CD8-positive, alpha-beta memory T cell (primary cell): ENCODE data around the gene SLC16A7. TPM values are rescaled to one million over a fixed set of nuclear protein-coding genes. Genes with fewer than 3 reads are reported as not detected.
A peak's percentile ranks its signal among the peaks of the same experiment; 100 is the strongest.

Source experiments
- CTCF ChIA-PET: fragments of 350-600 bp; sonication (Branson Sonifier 250); formaldehyde crosslinking; loops from one replicate; lab custom pipeline; 2021; ENCODE audit warnings: antibody characterized with exemption; lab: Charles Lee
- POLR2A ChIA-PET: fragments of 350-600 bp; sonication (Branson Sonifier 250); formaldehyde crosslinking; loops from one replicate; lab custom pipeline; 2021; ENCODE audit warnings: antibody characterized with exemption; lab: Charles Lee
- DNase-seq, 5 donors: peaks; one replicate each; pipeline versions ENCODE4 v3.0.0 to v3.0.0-alpha.2; 2020 to 2022; ENCODE audit warnings: mixed read lengths in 1 of 5
- H3K27ac ChIP-seq: one replicate; pipeline ENCODE4 v1.7.0; 2013; ENCODE audit warnings: low read depth, mild to moderate bottlenecking, low read length, moderate library complexity
- H3K27me3 ChIP-seq: 2 replicates; pipeline ENCODE4 v1.7.0; 2013; ENCODE audit warnings: low read length, mild to moderate bottlenecking; ENCODE audit not compliant: insufficient read depth, poor library complexity, severe bottlenecking
- H3K36me3 ChIP-seq: 2 replicates; pipeline ENCODE4 v1.7.0; 2013; ENCODE audit warnings: mild to moderate bottlenecking, low read length, moderate library complexity; ENCODE audit not compliant: insufficient read depth
- H3K4me1 ChIP-seq: 2 replicates; pipeline ENCODE4 v1.7.0; 2013; ENCODE audit warnings: mild to moderate bottlenecking, low read length, moderate library complexity; ENCODE audit not compliant: insufficient read depth
- H3K4me3 ChIP-seq: 2 replicates; pipeline ENCODE4 v1.7.0; 2013; ENCODE audit warnings: mild to moderate bottlenecking, low read length
- H3K9me3 ChIP-seq: 2 replicates; pipeline ENCODE4 v1.7.0; 2013; ENCODE audit warnings: mild to moderate bottlenecking, low read length
- H3K27ac Mint-ChIP-seq, 8 donors: one replicate each; pipeline ENCODE4 v1.8.0; 2020 to 2021; ENCODE audit warnings: mixed read lengths in 8 of 8, mild to moderate bottlenecking in 6 of 8, inconsistent platforms in 3 of 8, moderate library complexity in 3 of 8
- H3K27me3 Mint-ChIP-seq, 2 donors: one replicate each; pipeline ENCODE4 v1.8.0; 2020 to 2021; ENCODE audit warnings: mixed read lengths in 2 of 2, mild to moderate bottlenecking in 1 of 2, moderate library complexity in 1 of 2
- H3K36me3 Mint-ChIP-seq, 3 donors: one replicate each; pipeline ENCODE4 v1.8.0; 2020 to 2021; ENCODE audit warnings: mixed read lengths in 3 of 3, inconsistent platforms in 1 of 3, mild to moderate bottlenecking in 1 of 3
- H3K4me1 Mint-ChIP-seq, 3 donors: one replicate each; pipeline ENCODE4 v1.8.0; 2020 to 2021; ENCODE audit warnings: mixed read lengths in 3 of 3, inconsistent platforms in 1 of 3, mild to moderate bottlenecking in 1 of 3
- H3K4me3 Mint-ChIP-seq, 7 donors: one replicate each; pipeline ENCODE4 v1.8.0; 2020 to 2021; ENCODE audit warnings: mixed read lengths in 7 of 7, mild to moderate bottlenecking in 6 of 7, moderate library complexity in 4 of 7, inconsistent platforms in 2 of 7
- H3K9me3 Mint-ChIP-seq, 5 donors: one replicate each; pipeline ENCODE4 v1.8.0; 2020 to 2022; ENCODE audit warnings: mixed read lengths in 5 of 5, mild to moderate bottlenecking in 3 of 5, moderate library complexity in 2 of 5, inconsistent platforms in 1 of 5
- polyA plus RNA-seq: library from polyadenylated mRNA; unstranded; fragments of 300-500 nt; fragmentation: Illumina TruSeq; gene quantifications from one replicate; pipeline ENCODE4 v1.2.3, GENCODE V29; 2021
- total RNA-seq, 2 experiments: library from RNA; stranded (reverse); gene quantifications; one replicate each; pipeline ENCODE4 v1.2.3, GENCODE V29; 2021

SLC16A7 gene
- total and polyA plus RNA-seq, 3 experiments from 2014 or later = 30.3 to 35.1 (median 34.0) TPM

DNA sequence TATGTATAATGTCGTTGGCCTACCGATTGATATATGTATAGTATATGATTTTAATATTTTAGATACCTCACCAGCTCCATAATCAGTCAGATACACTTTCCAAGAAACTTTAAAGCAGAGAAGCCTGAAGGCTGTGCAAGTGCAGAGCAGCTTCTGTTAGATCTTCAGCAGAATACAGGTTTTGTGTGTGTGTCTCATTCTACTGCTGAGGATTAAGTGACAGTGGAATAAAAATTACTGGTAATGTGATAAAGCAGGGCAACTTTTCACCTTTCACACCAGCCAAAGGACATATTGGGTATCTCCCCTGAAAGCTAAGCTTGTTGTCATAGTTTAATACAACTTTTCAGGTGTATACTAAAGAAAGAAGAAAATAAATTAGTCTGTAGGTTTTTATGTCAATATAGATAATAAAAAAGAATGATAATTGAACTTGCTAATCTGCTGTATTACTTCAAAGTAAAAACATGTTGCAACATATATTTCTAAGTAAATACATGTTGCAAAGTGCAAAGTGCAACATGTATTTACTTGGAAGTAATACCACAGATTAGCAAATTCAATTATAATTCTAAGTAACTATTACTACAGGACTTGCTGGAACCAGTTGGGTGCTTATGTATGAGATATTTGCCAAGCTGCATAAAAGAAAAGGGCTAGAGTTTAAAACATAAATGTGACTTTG, 128.3 kb downstream of the SLC16A7 start:
- Mint-ChIP-seq H3K27me3 (no peaks in the 10 kb centered on the region), H3K9me3 (no peaks in the 10 kb centered on the region), H3K4me1 (peaks cover 11 to 28% (median 15%) of the 10 kb centered on the region in 3 donors), H3K27ac (no peak overlapping the region), H3K4me3 (no peak overlapping the region), H3K36me3 (peaks cover 0 to 6% (median 5%) of the 10 kb centered on the region in 3 donors)
- Histone ChIP-seq H3K36me3 (no peaks in the 10 kb centered on the region), H3K27me3 (no peaks in the 10 kb centered on the region), H3K4me3 (no peak overlapping the region), H3K4me1 (no peaks in the 10 kb centered on the region), H3K27ac (no peak overlapping the region), H3K9me3 (no peaks in the 10 kb centered on the region)
- ChIA-PET POLR2A (no interaction called here), CTCF (no interaction called here)
- DNase-seq = no peak

DNA sequence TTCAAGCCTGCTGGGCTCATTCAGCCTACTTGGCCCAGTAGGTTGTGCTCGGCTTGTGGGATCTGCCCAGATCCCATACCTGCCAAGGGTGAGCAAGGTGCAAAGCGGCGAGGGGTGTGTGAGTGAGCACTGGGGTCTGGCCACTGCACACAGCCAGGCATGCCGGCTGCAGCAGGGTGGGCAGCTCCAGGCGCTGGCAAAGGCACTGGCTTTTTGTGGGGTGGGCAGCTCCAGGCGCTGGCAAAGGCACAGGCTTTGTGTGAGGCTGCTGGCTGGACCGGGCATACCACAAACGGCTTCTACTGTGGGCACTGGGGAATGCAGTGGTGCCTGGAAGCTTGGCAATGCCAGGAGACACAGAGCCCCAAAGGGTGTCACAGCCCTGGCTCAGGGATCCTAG, 137.4 kb downstream of the SLC16A7 start:
- DNase-seq = no peak
- H3K36me3 Mint-ChIP-seq = peaks cover 10 to 35% (median 14%) of the 10 kb centered on the region in 3 donors
- H3K4me1 Mint-ChIP-seq = peaks cover 23 to 42% (median 29%) of the 10 kb centered on the region in 3 donors
- no peaks in the 10 kb centered on the region for H3K27me3 ChIP-seq
- H3K4me1 ChIP-seq = no peaks in the 10 kb centered on the region
- H3K36me3 ChIP-seq = no peaks in the 10 kb centered on the region
- no peak overlapping the region for H3K27ac Mint-ChIP-seq
- POLR2A ChIA-PET = no interaction called here
- CTCF ChIA-PET = no interaction called here
- no peak overlapping the region for H3K4me3 ChIP-seq
- H3K9me3 ChIP-seq = no peaks in the 10 kb centered on the region
- no peaks in the 10 kb centered on the region for H3K27me3 Mint-ChIP-seq
- no peak overlapping the region for H3K27ac ChIP-seq
- no peaks in the 10 kb centered on the region for H3K9me3 Mint-ChIP-seq
- H3K4me3 Mint-ChIP-seq = no peak overlapping the region

DNA sequence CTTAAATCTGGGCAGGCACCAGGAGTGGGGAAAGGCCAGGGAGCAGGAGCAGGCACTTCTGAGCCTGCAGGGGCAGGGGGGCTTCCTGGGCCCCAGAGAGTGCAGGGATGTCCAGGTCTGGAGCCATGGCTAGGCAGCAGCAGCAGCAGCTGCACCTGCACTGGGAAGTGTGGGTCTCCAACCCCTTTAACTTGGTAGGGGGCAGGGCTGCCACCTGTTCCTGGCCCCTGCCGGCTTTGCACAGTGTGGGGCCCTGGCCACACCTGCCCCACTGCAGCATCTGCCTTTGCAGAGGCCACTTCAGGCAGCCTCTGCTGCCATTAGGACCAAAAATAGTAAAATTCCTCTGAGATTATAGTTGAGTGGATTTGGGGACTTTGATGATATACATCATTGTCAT, 138.5 kb downstream of the SLC16A7 start:
- no peak overlapping the region for H3K27ac ChIP-seq
- Mint-ChIP-seq H3K9me3 (peaks cover 0 to 1% (median 0%) of the 10 kb centered on the region in 5 donors), H3K27me3 (no peaks in the 10 kb centered on the region), H3K4me1 (peaks cover 20 to 37% (median 26%) of the 10 kb centered on the region in 3 donors), H3K27ac (no peak overlapping the region), H3K36me3 (peaks cover 12 to 37% (median 15%) of the 10 kb centered on the region in 3 donors), H3K4me3 (no peak overlapping the region)
- H3K36me3 ChIP-seq = no peaks in the 10 kb centered on the region
- no peak overlapping the region for H3K4me3 ChIP-seq
- CTCF ChIA-PET = no interaction called here
- H3K27me3 ChIP-seq = no peaks in the 10 kb centered on the region
- DNase-seq = no peak
- POLR2A ChIA-PET = no interaction called here
- H3K4me1 ChIP-seq = no peaks in the 10 kb centered on the region
- H3K9me3 ChIP-seq = no peaks in the 10 kb centered on the region

DNA sequence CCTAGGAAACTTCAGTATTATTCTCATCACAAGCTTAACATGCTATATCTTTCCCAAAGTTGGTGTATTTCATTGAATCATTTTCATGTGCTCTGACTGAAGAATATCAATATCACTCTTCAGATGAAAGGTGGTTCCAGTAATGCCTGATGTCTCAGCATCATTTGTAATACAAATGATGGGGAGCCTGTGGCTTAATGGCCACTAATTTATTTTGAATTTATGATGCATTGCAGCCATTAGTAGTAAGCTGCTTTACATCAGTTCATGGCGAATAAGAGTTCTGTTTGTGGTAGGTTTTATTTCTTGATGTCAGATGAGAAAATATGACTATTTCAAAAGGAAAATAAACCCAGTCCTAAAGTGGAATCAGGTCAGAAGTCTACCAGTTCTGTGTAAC, 139.4 kb downstream of the SLC16A7 start:
- Mint-ChIP-seq H3K27ac (no peak overlapping the region), H3K9me3 (peaks cover 0 to 1% (median 0%) of the 10 kb centered on the region in 5 donors), H3K4me3 (no peak overlapping the region), H3K4me1 (peaks cover 20 to 34% (median 25%) of the 10 kb centered on the region in 3 donors), H3K27me3 (no peaks in the 10 kb centered on the region), H3K36me3 (peaks cover 12 to 37% (median 15%) of the 10 kb centered on the region in 3 donors)
- ChIA-PET CTCF (no interaction called here), POLR2A (no interaction called here)
- H3K4me1 ChIP-seq = no peaks in the 10 kb centered on the region
- H3K9me3 ChIP-seq = no peaks in the 10 kb centered on the region
- no peaks in the 10 kb centered on the region for H3K36me3 ChIP-seq
- no peak overlapping the region for H3K27ac ChIP-seq
- H3K4me3 ChIP-seq = no peak overlapping the region
- DNase-seq = no peak
- no peaks in the 10 kb centered on the region for H3K27me3 ChIP-seq

DNA sequence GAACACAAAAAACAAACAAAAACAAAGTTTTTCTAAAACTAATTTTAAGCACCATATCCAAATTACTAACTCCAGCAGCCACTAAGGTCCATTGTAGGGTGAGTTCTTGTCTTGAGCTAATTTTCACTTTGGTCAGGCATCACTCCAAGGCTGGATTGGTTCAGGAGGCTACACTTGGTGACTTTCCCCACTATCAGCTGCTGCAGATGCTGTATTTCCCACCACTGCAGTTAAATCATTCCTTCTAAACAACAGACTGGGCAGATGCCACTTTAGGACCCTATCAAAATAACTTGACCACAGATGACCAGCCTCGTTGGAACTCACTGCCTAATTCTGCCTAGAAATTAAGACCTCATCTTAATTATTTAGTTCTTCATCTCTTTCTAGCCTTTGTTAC, 140.5 kb downstream of the SLC16A7 start:
- Histone ChIP-seq H3K27ac (no peak overlapping the region), H3K36me3 (no peaks in the 10 kb centered on the region), H3K4me3 (no peak overlapping the region), H3K9me3 (no peaks in the 10 kb centered on the region), H3K4me1 (no peaks in the 10 kb centered on the region), H3K27me3 (no peaks in the 10 kb centered on the region)
- ChIA-PET CTCF (no interaction called here), POLR2A (no interaction called here)
- Mint-ChIP-seq H3K4me3 (no peak overlapping the region), H3K27ac (peak overlapping the region in 2 of 8 donors; percentile 32 to 67), H3K36me3 (peaks cover 12 to 40% (median 15%) of the 10 kb centered on the region in 3 donors), H3K27me3 (no peaks in the 10 kb centered on the region), H3K4me1 (peaks cover 20 to 39% (median 25%) of the 10 kb centered on the region in 3 donors), H3K9me3 (peaks cover 0 to 1% (median 0%) of the 10 kb centered on the region in 5 donors)
- no peak for DNase-seq

DNA sequence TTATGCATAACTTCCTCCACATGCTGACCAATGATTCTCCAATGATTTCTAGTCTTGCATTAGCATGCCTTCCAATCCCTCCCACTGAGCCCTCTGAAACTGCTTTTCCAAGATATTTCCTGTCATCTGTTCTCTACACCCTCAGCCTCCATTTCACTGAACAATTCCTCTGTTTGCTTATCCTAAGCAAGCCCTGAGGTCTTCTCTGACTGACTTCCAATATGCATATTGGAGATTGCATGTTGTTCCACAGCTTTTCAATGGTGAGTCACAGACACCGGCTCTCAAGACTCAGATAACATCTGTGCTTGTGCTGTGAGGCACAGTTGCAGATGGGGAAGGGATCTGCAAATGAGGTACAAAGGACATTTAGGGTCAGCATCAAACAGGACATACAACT, 141.0 kb downstream of the SLC16A7 start:
- ChIA-PET POLR2A (no interaction called here), CTCF (no interaction called here)
- DNase-seq = no peak
- Histone ChIP-seq H3K27me3 (no peaks in the 10 kb centered on the region), H3K27ac (no peak overlapping the region), H3K36me3 (no peaks in the 10 kb centered on the region), H3K9me3 (no peaks in the 10 kb centered on the region), H3K4me1 (no peaks in the 10 kb centered on the region), H3K4me3 (no peak overlapping the region)
- peak overlapping the region in 6 of 8 donors; percentile 14 to 79 (median 38) for H3K27ac Mint-ChIP-seq
- H3K36me3 Mint-ChIP-seq = peaks cover 12 to 43% (median 13%) of the 10 kb centered on the region in 3 donors
- H3K9me3 Mint-ChIP-seq = peaks cover 0 to 1% (median 0%) of the 10 kb centered on the region in 5 donors
- peaks cover 22 to 43% (median 25%) of the 10 kb centered on the region in 3 donors for H3K4me1 Mint-ChIP-seq
- no peak overlapping the region for H3K4me3 Mint-ChIP-seq
- H3K27me3 Mint-ChIP-seq = no peaks in the 10 kb centered on the region

DNA sequence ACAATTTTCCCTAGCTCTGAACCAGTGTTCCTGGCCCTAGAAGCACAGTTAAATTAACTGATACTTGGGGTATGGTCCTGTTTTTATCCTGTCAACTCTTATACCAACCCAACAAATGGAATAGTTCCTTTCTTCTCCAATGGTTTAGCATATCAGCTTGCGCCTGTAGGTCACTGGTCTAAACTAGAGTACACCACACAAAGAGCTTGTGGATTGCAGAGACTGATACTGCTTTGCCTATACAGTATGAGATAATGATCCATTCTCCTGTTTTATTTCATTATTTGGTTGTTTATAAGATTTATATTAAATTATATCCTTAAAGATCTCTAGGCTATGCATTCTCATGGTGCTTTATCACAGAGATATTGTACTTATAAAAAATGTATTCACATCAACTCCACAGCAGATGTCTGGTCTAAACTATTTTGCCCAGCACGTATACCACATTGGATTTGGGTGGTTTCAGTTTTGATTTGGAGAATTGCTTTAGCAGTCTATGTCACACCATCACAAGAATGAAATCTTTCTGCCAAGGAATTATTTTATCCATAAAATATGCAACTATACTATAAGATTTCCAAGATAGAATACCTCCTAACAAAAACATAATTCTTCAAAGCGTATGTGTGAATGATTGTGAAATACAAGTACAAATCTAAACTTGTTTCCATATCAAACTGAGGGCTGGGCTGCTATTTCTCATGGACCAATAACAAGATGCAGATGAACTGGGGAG, 142.1 kb downstream of the SLC16A7 start:
- Histone ChIP-seq H3K27me3 (no peaks in the 10 kb centered on the region), H3K36me3 (no peaks in the 10 kb centered on the region), H3K4me1 (no peaks in the 10 kb centered on the region), H3K9me3 (no peaks in the 10 kb centered on the region), H3K27ac (no peak overlapping the region), H3K4me3 (no peak overlapping the region)
- Mint-ChIP-seq H3K27me3 (no peaks in the 10 kb centered on the region), H3K4me3 (no peak overlapping the region), H3K9me3 (peaks cover 0 to 1% (median 0%) of the 10 kb centered on the region in 5 donors), H3K27ac (peak overlapping the region in 4 of 8 donors; percentile 7 to 75 (median 19)), H3K36me3 (peaks cover 8 to 42% (median 11%) of the 10 kb centered on the region in 3 donors), H3K4me1 (peaks cover 17 to 39% (median 20%) of the 10 kb centered on the region in 3 donors)
- ChIA-PET CTCF (no interaction called here), POLR2A (no interaction called here)
- no peak for DNase-seq

DNA sequence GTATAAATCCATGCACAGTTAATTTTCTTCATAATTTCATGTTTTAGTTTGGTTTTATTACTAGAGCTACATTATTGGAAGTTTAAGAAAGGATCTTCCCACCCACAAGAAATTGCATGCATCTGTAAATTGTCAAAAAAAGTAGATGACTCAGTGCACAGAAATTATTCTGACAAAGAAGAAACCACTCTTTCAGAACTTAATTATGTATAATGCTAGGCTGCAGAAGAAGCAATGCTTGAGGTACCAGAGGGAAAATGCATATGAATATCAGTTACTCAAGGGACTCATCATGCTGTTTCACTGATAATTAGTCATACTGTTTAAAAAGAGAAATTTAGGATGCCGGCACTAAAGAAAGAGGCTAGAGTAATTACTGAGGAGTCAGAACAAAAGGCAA, 147.0 kb downstream of the SLC16A7 start:
- Histone ChIP-seq H3K36me3 (no peaks in the 10 kb centered on the region), H3K27ac (no peak overlapping the region), H3K27me3 (no peaks in the 10 kb centered on the region), H3K4me3 (no peak overlapping the region), H3K4me1 (no peaks in the 10 kb centered on the region), H3K9me3 (no peaks in the 10 kb centered on the region)
- peaks cover 4 to 11% (median 6%) of the 10 kb centered on the region in 3 donors for H3K4me1 Mint-ChIP-seq
- no peak overlapping the region for H3K4me3 Mint-ChIP-seq
- POLR2A ChIA-PET = no interaction called here
- CTCF ChIA-PET = no interaction called here
- no peaks in the 10 kb centered on the region for H3K27me3 Mint-ChIP-seq
- no peak overlapping the region for H3K27ac Mint-ChIP-seq
- peaks cover 0 to 3% (median 0%) of the 10 kb centered on the region in 5 donors for H3K9me3 Mint-ChIP-seq
- no peak for DNase-seq
- peaks cover 24 to 43% (median 35%) of the 10 kb centered on the region in 3 donors for H3K36me3 Mint-ChIP-seq
